ENCODE measurements around the gene CEP55. TPM values are rescaled to one million over a fixed set of nuclear protein-coding genes. Genes with fewer than 3 reads are reported as not detected.

CEP55 gene
- total and polyA plus RNA-seq, 7 donors = 0.10 to 0.29 (median 0.20) TPM; not detected in 3

DNA sequence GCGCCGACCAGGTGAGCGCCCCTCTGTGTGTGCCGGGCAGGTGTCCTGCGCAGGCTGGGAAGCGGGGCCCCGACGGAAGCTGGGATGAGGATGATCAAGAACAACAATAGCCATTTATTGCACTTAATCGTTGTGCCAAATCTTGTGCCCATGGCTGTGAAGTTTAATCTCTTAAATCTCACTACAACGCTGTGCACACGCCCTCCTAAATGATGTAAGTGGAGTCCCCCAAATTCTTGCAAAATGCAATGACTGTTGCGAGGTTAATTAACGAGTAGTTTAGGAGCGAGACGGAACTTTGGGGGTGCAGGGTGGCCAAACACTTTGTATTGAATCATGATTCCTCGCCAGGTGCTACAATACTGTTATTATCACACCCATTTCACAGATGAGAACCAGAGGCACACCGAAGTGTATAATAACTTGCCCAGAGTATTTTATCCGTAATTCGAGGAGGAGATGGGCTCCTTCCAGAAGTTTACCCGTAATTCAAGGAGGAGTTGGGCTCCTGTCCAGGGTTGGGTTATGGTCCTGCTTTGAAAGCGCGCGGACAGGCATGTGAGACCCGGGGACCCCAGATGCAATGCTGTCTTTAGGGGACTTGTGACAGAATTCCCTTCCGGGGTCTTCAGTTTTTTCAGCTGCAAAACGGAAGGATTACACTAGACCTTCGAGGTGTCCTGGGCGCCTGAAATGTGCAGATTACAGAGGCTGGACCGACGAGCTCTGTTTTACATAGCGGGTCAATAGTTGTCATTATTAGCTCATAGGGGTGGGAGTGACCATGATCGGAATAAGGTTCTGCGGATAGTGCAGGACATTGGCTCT, 71.1 kb downstream of the CEP55 start:
- TF ChIP-seq, protein P1, sequence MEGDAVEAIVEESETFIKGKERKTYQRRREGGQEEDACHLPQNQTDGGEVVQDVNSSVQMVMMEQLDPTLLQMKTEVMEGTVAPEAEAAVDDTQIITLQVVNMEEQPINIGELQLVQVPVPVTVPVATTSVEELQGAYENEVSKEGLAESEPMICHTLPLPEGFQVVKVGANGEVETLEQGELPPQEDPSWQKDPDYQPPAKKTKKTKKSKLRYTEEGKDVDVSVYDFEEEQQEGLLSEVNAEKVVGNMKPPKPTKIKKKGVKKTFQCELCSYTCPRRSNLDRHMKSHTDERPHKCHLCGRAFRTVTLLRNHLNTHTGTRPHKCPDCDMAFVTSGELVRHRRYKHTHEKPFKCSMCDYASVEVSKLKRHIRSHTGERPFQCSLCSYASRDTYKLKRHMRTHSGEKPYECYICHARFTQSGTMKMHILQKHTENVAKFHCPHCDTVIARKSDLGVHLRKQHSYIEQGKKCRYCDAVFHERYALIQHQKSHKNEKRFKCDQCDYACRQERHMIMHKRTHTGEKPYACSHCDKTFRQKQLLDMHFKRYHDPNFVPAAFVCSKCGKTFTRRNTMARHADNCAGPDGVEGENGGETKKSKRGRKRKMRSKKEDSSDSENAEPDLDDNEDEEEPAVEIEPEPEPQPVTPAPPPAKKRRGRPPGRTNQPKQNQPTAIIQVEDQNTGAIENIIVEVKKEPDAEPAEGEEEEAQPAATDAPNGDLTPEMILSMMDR (IDR thresholded peaks at IDR 0.05) = no peak
- Histone ChIP-seq H3K27me3 (ENCODE audit: insufficient read depth in 3 of 3, low read length in 2 of 3) (peaks cover 0 to 62% (median 10%) of the 10 kb centered on the region in 3 donors), H3K4me1 (peaks cover 5% of the 10 kb centered on the region), H3K4me3 (peak overlapping the region; percentile 56), H3K9me3 (no peaks in the 10 kb centered on the region), H3K36me3 (ENCODE audit: insufficient read depth in 1 of 2, low read depth in 1 of 2) (no peaks in the 10 kb centered on the region), H3K27ac (no peak overlapping the region)
- intact Hi-C loops (cut with DNase I) = no loop called here
- DNase-seq (no peak), ATAC-seq (no peak)
- 8 to 10% (median 9%) methylated on average over 33 of the region's 33 CpGs for WGBS, 3 donors

DNA sequence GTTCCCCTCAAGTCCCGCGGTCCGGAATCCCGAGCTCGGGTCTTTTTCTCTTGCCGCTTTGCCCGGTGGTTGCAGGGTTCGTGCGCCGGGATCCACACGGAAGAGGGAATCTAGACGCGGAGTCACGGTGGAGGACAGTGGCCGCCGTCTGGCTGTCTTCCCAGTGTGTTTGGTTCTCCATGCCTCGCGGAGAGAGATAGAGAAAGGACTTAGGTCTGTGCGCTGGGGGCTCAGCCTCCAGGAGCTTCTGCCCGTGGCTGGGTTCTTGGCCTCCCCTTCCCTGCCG, 71.6 kb downstream of the CEP55 start:
- Histone ChIP-seq H3K36me3 (ENCODE audit: insufficient read depth in 1 of 2, low read depth in 1 of 2) (no peaks in the 10 kb centered on the region), H3K27ac (no peak overlapping the region), H3K9me3 (no peaks in the 10 kb centered on the region), H3K4me1 (peaks cover 5% of the 10 kb centered on the region), H3K27me3 (ENCODE audit: insufficient read depth in 3 of 3, low read length in 2 of 3) (peaks cover 0 to 62% (median 10%) of the 10 kb centered on the region in 3 donors), H3K4me3 (peak overlapping the region; percentile 28)
- TF ChIP-seq, protein P1 (IDR thresholded peaks at IDR 0.05) = no peak
- intact Hi-C loops (cut with DNase I) = no loop called here
- ATAC-seq (no peak), DNase-seq (no peak)
- WGBS, 3 donors = 2 to 6% (median 3%) methylated on average over 21 of the region's 21 CpGs

DNA sequence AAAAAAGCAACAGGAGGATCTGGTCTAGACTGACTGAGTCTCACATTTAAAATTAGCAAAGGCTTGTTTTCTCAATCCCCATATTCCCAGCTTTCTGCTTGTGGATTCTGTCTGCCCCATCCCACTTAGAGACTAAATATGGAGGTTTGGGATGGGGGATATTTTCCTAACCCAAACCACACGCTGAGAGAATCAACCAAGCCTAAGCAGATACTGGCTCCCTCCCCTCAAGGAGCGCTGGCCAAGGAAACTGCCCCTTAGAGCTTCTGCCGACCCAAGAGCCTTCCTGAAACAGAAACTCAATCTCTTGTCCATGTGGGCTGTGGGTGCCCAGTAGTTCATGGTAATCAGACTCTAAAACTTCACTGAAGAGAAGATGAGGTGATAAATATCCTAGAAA, 74.0 kb downstream of the CEP55 start:
- no peak overlapping the region for H3K4me3 ChIP-seq
- ATAC-seq (no peak), DNase-seq (no peak)
- WGBS, 3 donors = 27 to 31% (median 27%) methylated on average over 3 of the region's 3 CpGs
- H3K27me3 ChIP-seq (ENCODE audit: insufficient read depth in 3 of 3, low read length in 2 of 3) = peaks cover 0 to 51% (median 10%) of the 10 kb centered on the region in 3 donors
- intact Hi-C loops (cut with DNase I) = no loop called here
- H3K36me3 ChIP-seq (ENCODE audit: insufficient read depth in 1 of 2, low read depth in 1 of 2) = no peaks in the 10 kb centered on the region
- H3K4me1 ChIP-seq = peaks cover 5% of the 10 kb centered on the region
- no peak overlapping the region for H3K27ac ChIP-seq
- TF ChIP-seq, protein P1 (IDR thresholded peaks at IDR 0.05) = no peak
- H3K9me3 ChIP-seq = no peaks in the 10 kb centered on the region

DNA sequence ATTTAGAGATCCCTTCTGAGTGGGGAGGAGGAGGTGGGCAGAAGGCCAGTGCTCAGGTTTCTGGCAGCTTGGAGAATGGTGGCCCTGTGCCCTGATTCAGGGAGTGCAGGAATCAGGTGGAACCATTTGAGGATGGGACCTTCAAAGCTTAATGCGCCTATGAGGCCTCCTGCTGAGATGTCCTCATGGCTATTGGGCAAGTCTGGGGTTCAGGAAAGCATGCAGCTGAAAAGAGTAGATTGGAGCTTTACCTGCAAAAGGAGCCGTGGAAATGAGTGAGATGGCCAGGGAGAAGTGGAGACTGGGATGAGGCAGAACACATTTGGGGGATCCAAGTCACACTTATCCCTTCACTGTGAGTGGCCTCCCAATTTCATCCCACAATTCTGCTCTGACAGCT, 76.2 kb downstream of the CEP55 start:
- Histone ChIP-seq H3K4me3 (no peak overlapping the region), H3K36me3 (ENCODE audit: insufficient read depth in 1 of 2, low read depth in 1 of 2) (no peaks in the 10 kb centered on the region), H3K27ac (no peak overlapping the region), H3K4me1 (no peaks in the 10 kb centered on the region), H3K9me3 (no peaks in the 10 kb centered on the region), H3K27me3 (ENCODE audit: insufficient read depth in 3 of 3, low read length in 2 of 3) (peaks cover 0 to 36% (median 2%) of the 10 kb centered on the region in 3 donors)
- 85 to 93% (median 89%) methylated on average over 2 of the region's 2 CpGs for WGBS, 3 donors
- intact Hi-C loops (cut with DNase I) = no loop called here
- DNase-seq (no peak), ATAC-seq (no peak)
- TF ChIP-seq, protein P1 (IDR thresholded peaks at IDR 0.05) = no peak

All from psoas muscle (tissue), 8 donors.